HepG2 (cell line): Measurements from ENCODE around the gene MVP. TPM values are rescaled to one million over a fixed set of nuclear protein-coding genes. Genes with fewer than 3 reads are reported as not detected.

Experiments used
- ATAC-seq: fragments of 200-7000 bp; cut with Tn5 transposase; 3 replicates; pipeline ENCODE4 v1.9.1; 2020; ENCODE audit warnings: mild to moderate bottlenecking, moderate library complexity
- BruUV-seq: library from RNA; stranded (reverse); fragments of 400-500 nt; replicated peaks from 2 replicates; lab custom pipeline; 2021; lab: Mats Ljungman, UMichigan
- CTCF ChIA-PET: fragments of 300-600 bp; formaldehyde crosslinking; extraction: SDS; loops from one replicate; lab custom pipeline; 2021; ENCODE audit warnings: low total read pairs, inconsistent platforms, low intra/inter-chr PET ratio; lab: Yijun Ruan, JAX
- POLR2A ChIA-PET: fragments of 350-600 bp; sonication (Branson Sonifier 250); formaldehyde crosslinking; loops from one replicate; lab custom pipeline; 2020; ENCODE audit warnings: antibody characterized with exemption, inconsistent platforms; lab: Yijun Ruan, JAX
- DNase-seq: peaks from one replicate; pipeline ENCODE4 v3.0.0-alpha.2; 2015; ENCODE audit warnings: low spot score
- FAIRE-seq: peaks from 3 replicates; lab custom pipeline; 2011; peaks lifted over from hg19 to GRCh38; lab: Jason Lieb, UNC
- H2AFZ ChIP-seq: one replicate; pipeline ENCODE4 v1.6.1; 2011; ENCODE audit warnings: low read length, inconsistent platforms
- H3K27ac ChIP-seq: fragments of 300-600 bp; 3 replicates; pipeline ENCODE4 v1.8.0; 2011; ENCODE audit warnings: mixed run types, mild to moderate bottlenecking, mixed read lengths, low read length, inconsistent platforms; ENCODE audit not compliant: insufficient read depth; ENCODE audit errors: extremely low read length
- H3K27me3 ChIP-seq, 2 experiments: fragments of 200-600 bp in 1 of 2; 2 replicates in 1 of 2; 3 replicates in 1 of 2; pipeline versions ENCODE4 v1.6.0 to v1.8.0; 2011; ENCODE audit warnings: low read length in 2 of 2, mild to moderate bottlenecking in 2 of 2, moderate library complexity in 2 of 2, inconsistent platforms in 1 of 2; ENCODE audit not compliant: insufficient read depth in 2 of 2, control insufficient read depth in 1 of 2
- H3K36me3 ChIP-seq, 2 experiments: fragments of 200-600 bp in 1 of 2; replicated peaks in 1 of 2; 2 replicates in 1 of 2; 3 replicates in 1 of 2; pipeline versions ENCODE4 v1.5.1 to v1.8.0; 2011; ENCODE audit warnings: low read length in 2 of 2, inconsistent platforms in 1 of 2; ENCODE audit not compliant: insufficient read depth in 2 of 2, control insufficient read depth in 1 of 2
- H3K4me1 ChIP-seq: 2 replicates; pipeline ENCODE4 v1.5.1; 2012; ENCODE audit warnings: low read length, inconsistent platforms; ENCODE audit not compliant: insufficient read depth
- H3K4me2 ChIP-seq: 2 replicates; pipeline ENCODE4 v1.6.0; 2011; ENCODE audit warnings: low read depth, low read length, inconsistent platforms
- H3K4me3 ChIP-seq, 3 experiments: fragments of 200-600 bp in 1 of 3; sonication (generic), shearing (Covaris generic) in 1 of 3; replicated peaks in 1 of 3; 2 replicates each; pipeline ENCODE4 v1.5.1; 2011 to 2016; ENCODE audit warnings: low read length in 3 of 3, inconsistent platforms in 2 of 3, low read depth in 2 of 3, mild to moderate bottlenecking in 2 of 3, control low read depth in 1 of 3, mixed read lengths in 1 of 3; ENCODE audit not compliant: insufficient read depth in 1 of 3
- H3K79me2 ChIP-seq: one replicate; pipeline ENCODE4 v1.6.1; 2011; ENCODE audit warnings: low read length, inconsistent platforms; ENCODE audit not compliant: insufficient read depth
- H3K9ac ChIP-seq: 2 replicates; pipeline ENCODE4 v1.6.0; 2011; ENCODE audit warnings: mild to moderate bottlenecking, low read depth, low read length, inconsistent platforms; ENCODE audit not compliant: insufficient read depth
- H3K9me3 ChIP-seq: 2 replicates; pipeline ENCODE4 v1.5.1; 2012; ENCODE audit warnings: mild to moderate bottlenecking, low read length
- H4K20me1 ChIP-seq: 2 replicates; pipeline ENCODE4 v1.6.0; 2011; ENCODE audit warnings: inconsistent platforms, mild to moderate bottlenecking, low read length, moderate library complexity; ENCODE audit not compliant: insufficient read depth
- ATF7 ChIP-seq, 2 experiments: fragments of 450-650 bp in 1 of 2; sonication (generic) in 1 of 2; formaldehyde crosslinking in 1 of 2; IDR thresholded peaks; 2 replicates each; pipeline versions ENCODE4 v1.4.0 to v1.6.1; 2016 to 2020; ENCODE audit warnings: antibody characterized with exemption in 1 of 2, mild to moderate bottlenecking in 1 of 2, missing genetic modification reagents in 1 of 2
- NR1H2 ChIP-seq: sonication (generic); formaldehyde crosslinking; IDR thresholded peaks from 2 replicates; pipeline ENCODE4 v1.8.1; 2022; ENCODE audit warnings: low read depth, missing genetic modification reagents, borderline replicate concordance
- ZBTB37 ChIP-seq: sonication (generic); formaldehyde crosslinking; IDR thresholded peaks from 2 replicates; pipeline ENCODE4 v1.4.0; 2020; ENCODE audit warnings: mild to moderate bottlenecking, missing genetic modification reagents
- ZBTB40 ChIP-seq, 2 experiments: fragments of 450-650 bp in 1 of 2; sonication (generic) in 1 of 2; formaldehyde crosslinking in 1 of 2; IDR thresholded peaks; 2 replicates each; pipeline versions ENCODE4 v1.6.1 to v1.8.0; 2016 to 2022; ENCODE audit warnings: antibody characterized with exemption in 1 of 2, mild to moderate bottlenecking in 1 of 2, missing genetic modification reagents in 1 of 2
- ZNF432 ChIP-seq: sonication (generic); formaldehyde crosslinking; IDR thresholded peaks from 2 replicates; pipeline ENCODE4 v1.5.0; 2020; ENCODE audit warnings: missing genetic modification reagents, mild to moderate bottlenecking, borderline replicate concordance
- ZNF543 ChIP-seq: sonication (generic); formaldehyde crosslinking; IDR thresholded peaks from 2 replicates; pipeline ENCODE4 v1.4.0; 2020; ENCODE audit warnings: mild to moderate bottlenecking, missing genetic modification reagents
- WGBS: methylation state at CpG from one replicate; pipeline ENCODE4 v1.1.6; 2017; ENCODE audit warnings: low lambda C conversion rate; 5-methylcytosine and 5-hydroxymethylcytosine counted together
- in situ Hi-C: cut with HindIII; loops from 2 replicates; pipeline ENCODE4 v1.10.0; 2017; ENCODE audit warnings: low pct_unique_long_range_greater_than_20kb; ENCODE audit not compliant: extremely low pct_ligation_motif_present
- intact Hi-C: fragments of 100-400 bp; cut with micrococcal nuclease; formaldehyde crosslinking; loops from one replicate; pipeline ENCODE4 v1.10.0; 2022; ENCODE audit not compliant: unreplicated experiment
- polyA plus RNA-seq, 8 experiments: library from polyadenylated mRNA; depleted of rRNA in 3 of 8; stranded (reverse) in 7 of 8; unstranded in 1 of 8; fragments of >200 nt; fragmentation: Illumina TruSeq in 4 of 8; extraction: Trizol in 4 of 8; gene quantifications; 2 replicates each; pipeline versions ENCODE4 v1.2.1 to v1.2.3, GENCODE V29; 2011 to 2016; ENCODE audit warnings: low read depth in 4 of 8, missing spikeins in 1 of 8, mixed read lengths in 1 of 8; ENCODE audit not compliant: insufficient read depth in 1 of 8
- total RNA-seq, 5 experiments: library from RNA; depleted of rRNA; stranded (reverse); fragments of >200 nt; fragmentation: Illumina TruSeq; extraction: Trizol; gene quantifications; 2 replicates each; pipeline ENCODE4 v1.2.3, GENCODE V29; 2016; ENCODE audit warnings: low read depth in 1 of 5
- TF ChIP-seq, protein P1 (sequence below): sonication (generic); formaldehyde crosslinking; IDR thresholded peaks from 2 replicates; pipeline ENCODE4 v1.8.1; 2023; ENCODE audit warnings: mild to moderate bottlenecking, inconsistent platforms, moderate library complexity, missing genetic modification reagents, borderline replicate concordance

MVP gene
- total and polyA plus RNA-seq, 2 of the 13 experiments (the other 11 are each of a cell fraction or from before 2014, with no cell fraction given): 22.9 to 43.5 TPM

DNA sequence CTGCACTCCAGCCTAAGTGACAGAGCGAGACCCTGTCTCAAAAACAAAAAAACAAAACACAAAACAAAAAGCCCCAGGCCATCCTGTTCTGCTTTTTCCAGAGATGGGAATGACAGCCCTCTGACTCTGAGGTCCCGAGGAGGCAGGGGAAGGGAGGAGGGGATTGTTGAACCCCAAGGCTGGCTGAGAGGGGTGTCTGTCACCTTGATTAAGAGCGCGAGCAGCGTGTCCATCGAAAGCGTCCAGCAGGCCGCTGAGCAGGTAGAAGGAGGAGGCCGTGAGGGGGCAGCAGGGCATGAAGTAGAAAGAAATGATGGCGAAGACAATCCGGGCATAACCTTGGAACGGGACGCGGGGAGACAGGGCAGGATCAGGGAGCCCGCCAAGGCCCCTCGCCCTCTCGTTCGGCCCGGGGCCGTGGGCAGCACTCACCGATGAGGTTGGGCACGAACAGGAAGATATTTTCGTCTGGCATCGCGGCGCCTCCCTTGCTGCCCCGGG lies 42.2 kb downstream of the MVP start:
- Histone ChIP-seq H3K4me3 (peak overlapping the region; percentile 85 to 95 (median 88)), H2AFZ (no peak overlapping the region), H3K9ac (peak overlapping the region; percentile 93), H4K20me1 (no peaks in the 10 kb centered on the region; the same call in 1 of the 2 replicates), H3K36me3 (peaks cover 6 to 13% of the 10 kb centered on the region in 2 experiments; a peak in 4 of 5 replicates), H3K4me2 (peak overlapping the region; percentile 91), H3K79me2 (peaks cover 13% of the 10 kb centered on the region), H3K27ac (peak overlapping the region; percentile 97), H3K27me3 (no peaks in the 10 kb centered on the region; a peak in 1 of 5 replicates), H3K4me1 (peaks cover 37% of the 10 kb centered on the region), H3K9me3 (no peaks in the 10 kb centered on the region)
- POLR2A ChIA-PET: interaction anchor here (1.0 to 4.1 kb wide), 14 partner anchors 14 to 203 kb away, joined by 3 to 29 read pairs (median 8); partner anchors contain the start of genes ALDOA, ASPHD1, KCTD13 and MAZ
- intact Hi-C loops: loop anchor here (2.0 to 5.0 kb wide), 3 partner anchors 30 to 38 kb away; partner anchors contain the start of gene ASPHD1
- no TSS peak for BruUV-seq
- WGBS: 3% methylated on average over 14 of the region's 27 CpGs
- in situ Hi-C loops: loop anchor here (10.0 kb wide), 1 partner anchor 142 kb away; no protein-coding TSS in a partner anchor
- CTCF ChIA-PET: interaction anchor here (0.9 kb wide), 1 partner anchor 143 kb away, joined by 3 read pairs; no protein-coding TSS in a partner anchor
- ATAC-seq (peak; percentile 10), FAIRE-seq (no peak), DNase-seq (no peak)
- TF ChIP-seq, protein P1, sequence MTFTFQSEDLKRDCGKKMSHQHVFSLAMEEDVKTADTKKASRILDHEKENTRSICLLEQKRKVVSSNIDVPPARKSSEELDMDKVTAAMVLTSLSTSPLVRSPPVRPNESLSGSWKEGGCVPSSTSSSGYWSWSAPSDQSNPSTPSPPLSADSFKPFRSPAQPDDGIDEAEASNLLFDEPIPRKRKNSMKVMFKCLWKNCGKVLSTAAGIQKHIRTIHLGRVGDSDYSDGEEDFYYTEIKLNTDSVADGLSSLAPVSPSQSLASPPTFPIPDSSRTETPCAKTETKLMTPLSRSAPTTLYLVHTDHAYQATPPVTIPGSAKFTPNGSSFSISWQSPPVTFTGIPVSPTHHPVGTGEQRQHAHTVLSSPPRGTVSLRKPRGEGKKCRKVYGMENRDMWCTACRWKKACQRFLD (CRISPR knock-in tag): no peak
- TF ChIP-seq ZBTB40 (IDR thresholded peaks at IDR 0.05): no peak
- peak; percentile 47; the same call in 1 of the 2 replicates for TF ChIP-seq ZBTB40 (CRISPR knock-in tag; IDR thresholded peaks at IDR 0.05)
- no peak for TF ChIP-seq ZNF432 (CRISPR knock-in tag)
- 0 out of 2 replicates have a peak, but pooled peaks have one; percentile 69 for TF ChIP-seq NR1H2 (CRISPR knock-in tag)
- no peak; the same call in 1 of the 2 replicates for TF ChIP-seq ZBTB37 (CRISPR knock-in tag)
- TF ChIP-seq ZNF543 (CRISPR knock-in tag): 0 out of 2 replicates have a peak, but pooled peaks have one; percentile 13
- no peak for TF ChIP-seq ATF7 (IDR thresholded peaks at IDR 0.05)
- no peak for TF ChIP-seq ATF7 (CRISPR knock-in tag; IDR thresholded peaks at IDR 0.05)
